Activated gamma-delta T cell (primary cell): ENCODE measurements around the gene MAPK13.
"Not testable (repeated sequence)": the region's sequence is repeated elsewhere in the genome, so short reads cannot be mapped to it uniquely, and the experiment has no call there.

ENCODE experiments used
- DNase-seq: peaks from one replicate; lab custom pipeline; 2025; lab: John Stamatoyannopoulos, UW

The MAPK13 gene

DNA sequence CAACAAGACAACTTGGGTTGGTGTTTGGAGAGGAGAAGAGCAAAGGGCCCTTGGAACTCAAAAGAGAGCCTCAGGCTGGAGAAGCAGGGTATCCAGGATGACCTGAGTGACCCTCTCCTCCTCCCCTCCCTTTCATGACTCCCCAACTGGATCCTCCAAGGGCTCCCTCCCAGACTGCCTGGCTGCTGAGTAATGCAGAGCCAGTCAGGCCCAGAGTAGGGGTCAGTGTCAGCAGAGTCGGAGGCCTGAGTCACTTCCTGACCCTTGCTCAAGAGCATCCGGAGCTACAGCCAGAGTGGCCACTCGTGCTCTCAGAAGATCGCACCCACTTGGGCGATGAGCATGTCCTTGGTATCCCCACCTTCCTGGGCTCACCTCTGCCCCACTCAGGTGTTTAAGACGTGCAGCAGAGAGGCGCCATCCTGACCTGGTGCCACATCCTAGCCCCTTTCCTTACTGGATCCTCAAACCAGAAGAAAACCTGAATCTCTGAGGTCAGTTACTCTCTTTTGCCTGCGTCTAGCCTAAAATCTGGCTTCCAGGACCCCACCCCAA is 2.8 kb upstream of the MAPK13 start:
- no peak for DNase-seq

DNA sequence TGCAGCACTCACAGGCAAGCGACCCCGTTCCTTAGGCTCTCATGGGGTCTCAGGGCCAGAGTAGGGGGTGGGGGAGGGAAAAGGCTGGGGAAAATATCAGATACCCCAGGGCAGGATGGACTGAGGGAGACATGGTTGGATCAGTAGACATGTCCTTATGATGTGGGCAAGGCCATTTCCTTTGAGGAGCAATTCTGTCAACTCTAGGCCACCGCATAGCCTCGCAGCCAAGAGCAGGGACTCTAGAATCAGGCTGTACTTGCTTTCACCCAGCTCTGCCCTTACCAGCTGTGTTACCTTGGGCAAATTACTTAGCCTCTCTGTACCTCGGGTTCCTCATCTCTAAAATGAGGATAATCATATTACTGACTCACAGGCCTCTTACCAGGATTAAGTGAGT is 2.2 kb upstream of the MAPK13 start:
- DNase-seq: no peak

DNA sequence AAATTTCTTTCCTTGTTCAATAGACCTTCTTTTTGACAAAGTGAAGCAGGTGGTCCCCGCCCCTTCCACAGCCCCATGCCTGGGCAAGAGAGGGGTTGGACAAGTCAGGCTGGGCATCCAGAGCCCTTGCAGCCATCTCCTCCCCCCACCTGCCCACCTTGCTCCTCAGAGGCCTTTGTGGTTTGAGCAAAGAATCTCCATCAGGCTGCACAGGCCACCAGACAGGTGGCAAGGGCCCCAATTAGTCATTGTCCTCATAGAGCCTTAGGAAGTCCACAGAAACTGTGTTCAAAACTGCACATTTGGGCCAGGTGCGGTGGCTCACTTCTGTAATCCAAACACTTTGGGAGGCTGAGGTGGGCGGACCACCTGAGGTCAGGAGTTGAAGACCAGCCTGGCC is 1.5 kb upstream of the MAPK13 start:
- DNase-seq: no peak

DNA sequence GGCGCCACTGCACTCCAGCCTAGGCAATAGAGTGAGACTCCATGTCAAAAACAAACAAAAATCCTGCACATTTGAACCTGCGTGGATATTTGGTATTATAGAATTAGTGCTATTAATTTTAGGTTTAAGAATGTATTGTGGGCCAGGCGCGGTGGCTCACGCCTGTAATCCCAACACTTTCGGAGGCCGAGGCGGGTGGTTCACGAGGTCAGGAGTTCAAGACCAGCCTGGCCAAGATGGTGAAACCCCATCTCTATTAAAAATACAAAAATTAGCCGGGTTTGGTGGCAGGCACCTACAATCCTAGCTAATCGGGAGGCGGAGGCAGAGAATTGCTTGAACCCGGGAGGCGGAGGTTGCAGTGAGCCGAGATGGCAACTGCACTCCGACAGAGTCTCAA is 979 bp upstream of the MAPK13 start:
- not testable (repeated sequence) for DNase-seq

DNA sequence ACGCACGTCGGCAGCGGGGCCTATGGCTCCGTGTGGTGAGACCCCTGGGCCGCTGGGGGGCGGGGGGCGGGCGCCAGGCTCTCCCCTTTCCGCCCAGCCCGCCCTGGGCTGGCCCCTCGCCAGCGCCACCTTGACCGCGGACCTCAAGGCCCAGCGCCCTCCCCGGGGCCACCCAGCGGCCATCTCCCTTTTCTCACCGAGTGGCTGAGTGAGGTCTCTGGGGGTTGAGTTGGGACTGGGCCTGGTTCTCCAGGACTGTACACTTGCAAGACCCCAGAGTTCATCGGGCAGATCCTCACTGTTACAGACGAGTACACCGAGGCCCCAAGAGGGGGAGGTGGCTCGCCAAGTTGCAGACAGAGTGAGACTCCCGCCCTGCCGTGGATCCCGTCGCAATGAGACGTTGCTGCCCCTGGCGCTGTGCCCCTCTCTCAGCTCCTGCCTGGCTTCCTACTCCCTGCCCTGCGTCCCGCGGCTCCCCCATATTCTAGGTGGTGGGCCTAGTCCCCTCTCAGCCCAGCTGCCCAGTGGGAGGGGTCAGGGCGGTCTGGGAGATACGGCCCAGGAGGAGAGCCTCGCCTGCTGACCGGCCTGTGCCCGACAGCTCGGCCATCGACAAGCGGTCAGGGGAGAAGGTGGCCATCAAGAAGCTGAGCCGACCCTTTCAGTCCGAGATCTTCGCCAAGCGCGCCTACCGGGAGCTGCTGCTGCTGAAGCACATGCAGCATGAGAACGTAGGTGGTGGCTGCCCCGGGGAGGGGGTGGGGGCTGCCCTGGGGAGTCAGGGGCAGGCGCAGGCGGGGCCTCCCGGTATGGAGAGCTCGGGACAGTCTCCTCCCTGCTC is 576 bp downstream of the MAPK13 start:
- DNase-seq: peak; percentile 63

DNA sequence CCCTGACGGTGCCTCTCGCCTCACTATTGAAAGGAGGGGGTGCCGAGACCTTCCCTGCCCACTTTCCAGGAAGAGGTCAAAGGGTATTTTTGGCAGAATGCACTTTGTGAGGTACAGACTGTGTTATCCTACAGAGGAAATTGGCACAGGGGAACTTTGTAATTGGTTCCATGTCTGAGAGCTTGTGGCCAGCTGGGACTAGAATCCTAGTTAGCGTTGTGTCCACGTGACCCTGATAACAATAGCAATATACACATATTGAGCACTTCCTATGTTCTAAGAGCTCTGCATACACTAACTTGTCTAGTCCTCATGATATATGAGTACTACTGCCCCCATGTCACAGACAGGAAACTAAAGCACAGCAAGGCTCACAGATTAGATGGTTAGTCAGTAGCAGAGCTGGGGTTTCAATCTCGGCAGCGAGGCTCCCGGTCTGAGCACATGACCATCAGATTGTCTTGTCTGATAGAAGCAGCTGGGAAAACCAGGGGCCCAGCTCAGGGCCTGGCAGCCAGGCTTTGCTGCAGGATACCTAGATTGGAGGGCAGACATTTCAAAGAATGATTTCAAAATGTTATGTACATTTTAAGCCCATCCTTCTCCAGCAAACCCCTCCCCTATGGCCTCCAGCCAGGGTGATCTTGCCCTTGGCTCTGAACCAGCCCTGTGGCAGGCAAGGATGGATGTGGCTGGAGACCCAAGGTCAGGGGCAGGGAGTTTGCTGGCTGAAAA is 1.4 kb downstream of the MAPK13 start:
- no peak for DNase-seq

DNA sequence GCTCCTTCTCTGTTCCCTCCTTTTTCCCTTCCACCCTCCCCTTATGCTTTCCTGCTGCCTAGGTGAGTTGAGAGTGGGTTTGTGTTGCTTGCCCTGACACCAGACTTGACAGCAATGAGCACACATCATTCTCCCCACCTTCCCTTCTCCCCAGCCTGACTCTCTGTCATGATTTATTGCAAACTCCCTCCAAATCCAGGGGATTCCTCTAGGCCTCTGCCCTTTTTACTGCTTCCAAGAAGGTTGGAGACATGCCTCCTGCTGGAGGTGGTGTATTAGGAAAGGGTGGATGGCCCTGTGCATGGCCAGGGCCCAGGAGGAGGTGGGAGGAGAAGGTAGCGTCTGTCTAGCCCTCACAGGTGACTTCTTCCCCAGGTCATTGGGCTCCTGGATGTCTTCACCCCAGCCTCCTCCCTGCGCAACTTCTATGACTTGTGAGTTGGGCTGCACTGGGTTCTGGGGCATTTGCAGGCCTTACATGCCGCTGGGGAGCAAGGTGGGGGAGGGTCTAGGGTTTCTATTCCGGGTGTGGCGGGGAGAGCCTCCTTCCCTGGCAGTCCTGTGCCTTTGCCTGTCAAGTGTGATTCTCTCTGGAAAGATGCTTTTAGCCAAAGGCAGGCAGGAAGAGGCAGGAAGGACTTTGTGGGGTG is 2.1 kb downstream of the MAPK13 start:
- no peak for DNase-seq

DNA sequence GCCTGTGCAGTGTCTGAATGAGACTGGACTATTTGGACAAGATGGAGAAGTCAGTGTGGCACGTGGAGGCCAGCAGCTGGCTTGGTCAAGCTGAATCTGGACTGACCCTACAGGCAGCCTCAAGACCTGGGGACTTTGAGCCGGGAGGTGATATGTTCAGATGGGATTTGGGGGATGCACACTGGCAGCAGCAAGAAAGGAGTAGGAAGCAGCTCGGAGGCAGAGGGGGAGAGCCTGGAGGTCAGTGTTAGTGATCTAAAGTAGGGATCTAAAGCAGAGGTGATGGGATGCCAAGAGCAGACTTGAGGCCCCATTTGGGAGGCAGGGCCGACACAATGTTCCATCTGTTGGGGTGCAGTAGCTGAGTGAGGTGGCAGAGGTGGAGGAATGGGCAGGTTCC is 2.8 kb downstream of the MAPK13 start:
- DNase-seq: no peak

DNA sequence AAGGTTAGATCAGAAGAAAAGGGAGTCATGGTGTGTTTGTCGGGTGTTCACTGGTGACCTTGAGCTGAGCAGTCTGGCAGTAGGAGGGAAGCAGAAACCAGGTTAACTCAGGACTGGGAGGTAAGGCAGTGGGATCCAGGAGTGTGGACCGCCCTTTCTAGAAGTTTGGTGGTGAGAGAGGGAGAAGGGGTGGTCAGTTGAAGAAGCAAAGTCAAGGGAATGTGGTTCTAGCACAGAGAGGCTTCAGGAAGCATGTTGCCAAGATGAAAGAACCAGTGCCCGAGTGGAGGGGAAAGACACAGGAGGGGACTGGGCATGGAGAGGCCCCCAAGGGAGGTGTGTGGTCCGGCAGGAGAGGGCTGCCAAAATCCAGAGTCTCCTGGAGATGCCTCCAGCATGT is 3.6 kb downstream of the MAPK13 start:
- no peak for DNase-seq

DNA sequence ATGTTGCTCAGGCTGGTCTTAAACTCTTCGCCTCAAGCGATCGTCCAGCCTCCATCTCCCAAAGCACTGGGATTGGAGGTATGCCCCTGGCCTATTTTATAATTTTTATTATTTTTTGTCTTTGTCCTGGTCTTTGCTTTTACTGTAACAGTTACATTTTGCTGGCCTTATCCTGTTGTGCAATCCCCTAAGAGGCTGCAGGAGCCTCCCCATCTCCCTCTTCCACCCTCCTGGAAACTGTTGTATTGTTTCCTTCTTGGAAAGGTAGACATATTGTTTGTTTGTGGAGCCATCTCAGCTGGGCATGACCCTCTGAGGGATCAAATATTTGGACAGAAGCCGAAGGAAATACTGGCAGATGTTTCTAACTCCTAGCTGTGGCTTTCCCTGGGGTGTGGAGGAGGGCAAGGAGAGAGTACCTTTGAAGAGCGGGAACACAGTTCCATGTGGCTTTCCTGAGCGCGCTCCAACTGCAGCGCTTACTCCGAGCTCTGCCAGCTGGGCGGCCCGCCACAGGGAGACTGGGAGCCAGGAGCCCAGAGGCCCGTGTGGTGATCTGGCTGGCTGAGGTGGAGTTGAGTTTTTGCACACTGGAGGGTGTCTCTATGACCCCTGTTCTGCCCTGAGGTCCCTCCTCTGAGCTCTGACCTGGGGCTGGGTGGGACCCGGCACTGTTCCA is 4.9 kb downstream of the MAPK13 start:
- no peak for DNase-seq

DNA sequence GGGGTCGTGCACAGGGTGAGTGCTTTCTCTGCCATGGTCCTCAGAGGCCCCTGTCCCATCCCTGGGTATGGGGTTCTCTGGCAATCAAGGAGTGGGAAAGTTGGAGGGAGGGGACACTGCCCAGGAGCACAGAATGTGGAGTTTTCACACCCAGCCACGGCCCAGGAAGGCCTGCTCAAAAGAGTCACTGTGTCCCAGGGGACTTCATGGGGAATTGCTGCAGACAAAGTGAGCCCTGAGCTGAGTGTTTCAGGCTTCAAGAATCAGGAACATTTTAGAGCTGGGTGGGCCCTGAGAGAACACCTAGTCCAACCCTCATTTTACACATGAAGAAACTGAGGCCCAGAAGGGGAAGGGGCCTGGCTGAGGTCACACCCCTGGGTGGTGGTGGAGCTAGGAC is 5.7 kb downstream of the MAPK13 start:
- DNase-seq: no peak

DNA sequence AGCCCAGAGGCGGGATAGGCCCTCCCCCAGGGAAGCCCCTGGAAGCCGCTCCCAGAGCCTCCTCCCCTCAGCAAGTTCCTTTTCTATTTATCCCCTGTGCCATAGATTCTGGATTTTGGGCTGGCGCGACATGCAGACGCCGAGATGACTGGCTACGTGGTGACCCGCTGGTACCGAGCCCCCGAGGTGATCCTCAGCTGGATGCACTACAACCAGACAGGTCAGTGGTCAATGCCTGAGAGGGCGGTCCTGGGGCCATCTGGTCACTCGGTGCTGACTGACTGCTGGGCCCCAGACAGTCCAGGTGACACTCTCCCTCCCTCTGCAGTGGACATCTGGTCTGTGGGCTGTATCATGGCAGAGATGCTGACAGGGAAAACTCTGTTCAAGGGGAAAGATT is 6.2 kb downstream of the MAPK13 start:
- DNase-seq: no peak

DNA sequence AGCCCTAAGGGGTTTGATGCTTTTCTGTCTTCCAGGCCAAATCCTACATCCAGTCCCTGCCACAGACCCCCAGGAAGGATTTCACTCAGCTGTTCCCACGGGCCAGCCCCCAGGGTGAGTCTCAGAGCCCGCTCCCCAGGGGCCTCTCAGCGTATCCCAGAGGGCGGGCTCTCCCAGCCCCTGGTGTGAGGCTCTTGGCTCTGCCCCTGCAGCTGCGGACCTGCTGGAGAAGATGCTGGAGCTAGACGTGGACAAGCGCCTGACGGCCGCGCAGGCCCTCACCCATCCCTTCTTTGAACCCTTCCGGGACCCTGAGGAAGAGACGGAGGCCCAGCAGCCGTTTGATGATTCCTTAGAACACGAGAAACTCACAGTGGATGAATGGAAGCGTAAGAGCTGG is 8.4 kb downstream of the MAPK13 start:
- DNase-seq: no peak

DNA sequence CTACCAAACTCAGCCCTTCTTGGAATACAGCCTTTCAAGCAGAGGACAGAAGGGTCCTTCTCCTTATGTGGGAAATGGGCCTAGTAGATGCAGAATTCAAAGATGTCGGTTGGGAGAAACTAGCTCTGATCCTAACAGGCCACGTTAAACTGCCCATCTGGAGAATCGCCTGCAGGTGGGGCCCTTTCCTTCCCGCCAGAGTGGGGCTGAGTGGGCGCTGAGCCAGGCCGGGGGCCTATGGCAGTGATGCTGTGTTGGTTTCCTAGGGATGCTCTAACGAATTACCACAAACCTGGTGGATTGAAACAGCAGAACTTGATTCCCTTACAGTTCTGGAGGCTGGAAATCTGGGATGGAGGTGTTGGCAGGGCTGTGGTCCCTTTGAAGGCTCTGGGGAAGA is 9.1 kb downstream of the MAPK13 start:
- DNase-seq: no peak

DNA sequence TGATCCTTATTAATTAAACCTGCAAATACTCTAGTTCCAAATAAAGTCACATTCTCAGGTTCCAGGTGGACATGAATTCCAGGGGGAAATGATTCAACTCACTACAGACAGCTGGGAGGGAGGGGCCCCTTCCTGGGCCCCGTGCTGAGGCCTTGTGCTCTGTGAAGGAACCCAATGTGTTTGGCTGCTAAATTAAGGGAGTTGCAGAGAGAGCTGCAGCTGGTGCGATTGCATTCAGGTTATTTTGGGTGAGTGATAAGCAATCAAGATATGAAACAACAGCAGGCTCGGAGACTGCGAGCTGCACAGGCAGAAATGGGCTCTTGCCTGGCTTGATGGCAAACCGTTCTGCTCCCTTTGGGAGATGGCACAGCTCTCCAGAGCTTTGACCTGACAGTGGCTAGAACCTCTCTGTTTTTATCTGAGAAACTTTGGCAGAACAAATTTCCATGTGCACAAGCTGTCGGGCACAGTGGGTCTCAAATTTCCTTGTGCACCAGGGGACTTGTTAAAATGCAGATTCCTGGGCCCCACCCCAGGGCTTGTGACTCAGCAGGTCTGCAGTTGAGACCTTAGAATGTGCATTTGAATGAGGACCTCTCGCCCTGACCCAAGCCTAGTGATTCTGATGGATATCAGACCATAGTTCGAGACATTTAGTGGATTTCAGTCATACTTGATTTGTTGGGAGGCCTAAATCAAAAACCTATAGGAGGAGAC is 9.8 kb downstream of the MAPK13 start:
- DNase-seq: no peak

DNA sequence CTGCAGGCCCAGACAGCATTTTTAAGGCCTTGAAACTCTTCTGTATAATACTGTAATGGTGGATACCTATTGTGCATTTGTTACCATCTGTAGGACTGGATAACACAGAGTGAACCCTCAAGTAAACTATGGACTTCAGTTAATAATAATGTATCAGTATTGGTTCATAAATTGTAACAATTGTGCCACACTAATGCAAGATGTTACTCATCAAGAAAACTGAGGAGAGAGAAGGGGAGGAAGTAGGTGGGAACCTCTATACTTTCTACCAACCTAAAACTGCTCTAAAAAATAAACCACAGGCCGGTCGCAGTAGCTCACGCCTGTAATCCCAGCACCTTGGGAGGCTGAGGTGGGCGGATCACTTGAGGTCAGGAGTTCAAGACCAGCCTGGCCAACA is 10.8 kb downstream of the MAPK13 start:
- DNase-seq: no peak

DNA sequence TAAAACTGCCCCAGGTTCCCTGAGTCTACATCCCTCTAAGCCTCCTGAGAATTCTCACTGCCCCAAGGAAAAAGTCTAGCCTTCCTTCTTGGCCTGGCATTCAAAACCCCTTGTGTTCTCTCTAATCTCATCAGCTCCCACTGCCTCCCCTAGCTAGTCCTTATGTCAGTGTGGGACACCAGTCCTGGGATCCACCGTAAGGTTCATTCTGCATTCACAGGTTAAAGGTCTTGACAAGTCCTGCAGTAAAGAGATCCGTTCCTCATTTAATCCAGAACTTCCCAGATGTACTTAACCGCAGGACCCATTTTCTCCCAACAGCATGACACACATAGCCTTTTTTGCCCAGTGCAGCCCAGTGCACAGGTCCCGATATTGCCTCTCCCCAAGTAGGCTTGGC is 11.6 kb downstream of the MAPK13 start:
- DNase-seq: no peak

DNA sequence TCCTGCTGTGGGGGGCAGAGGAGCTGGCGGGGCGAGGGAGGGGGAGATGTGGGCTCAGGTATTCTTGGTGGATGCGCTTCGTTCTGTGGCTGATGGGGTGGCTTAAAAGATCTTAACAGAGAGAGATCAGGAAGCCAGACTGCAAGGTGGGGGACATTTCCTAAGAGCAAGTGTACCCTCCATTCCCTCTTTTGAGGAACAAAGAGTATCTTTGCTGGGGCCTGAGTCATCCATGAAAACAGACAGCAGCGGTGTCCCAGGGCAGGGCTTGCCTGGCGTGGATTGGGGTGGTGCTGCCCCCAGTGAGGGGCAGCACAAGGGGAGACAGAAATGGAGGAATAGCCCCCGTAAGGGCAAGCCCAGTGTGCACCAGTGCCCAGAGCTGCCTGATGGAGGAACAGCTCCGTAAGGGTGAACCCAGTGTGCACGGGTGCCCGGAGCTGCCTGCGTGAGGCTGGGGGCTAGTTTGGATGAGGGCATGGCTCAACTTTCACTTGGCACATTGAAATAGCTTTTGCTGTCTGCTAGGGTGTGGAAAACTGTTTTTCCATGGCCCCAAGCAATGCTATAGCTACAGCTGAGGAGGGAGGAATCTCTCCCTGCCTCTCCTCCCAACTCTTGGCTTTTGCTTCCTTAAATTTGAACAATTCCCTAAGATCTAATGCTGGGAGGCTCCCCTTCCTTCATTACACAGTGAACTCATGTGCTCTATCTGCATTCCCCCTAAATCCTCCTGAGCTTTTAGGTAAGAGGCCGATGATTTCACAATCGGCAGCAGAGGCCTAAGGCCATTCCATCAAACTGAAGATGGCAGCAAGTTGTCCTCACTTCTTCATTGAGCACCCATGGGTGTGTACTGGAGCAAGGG is 12.9 kb downstream of the MAPK13 start:
- DNase-seq: no peak

DNA sequence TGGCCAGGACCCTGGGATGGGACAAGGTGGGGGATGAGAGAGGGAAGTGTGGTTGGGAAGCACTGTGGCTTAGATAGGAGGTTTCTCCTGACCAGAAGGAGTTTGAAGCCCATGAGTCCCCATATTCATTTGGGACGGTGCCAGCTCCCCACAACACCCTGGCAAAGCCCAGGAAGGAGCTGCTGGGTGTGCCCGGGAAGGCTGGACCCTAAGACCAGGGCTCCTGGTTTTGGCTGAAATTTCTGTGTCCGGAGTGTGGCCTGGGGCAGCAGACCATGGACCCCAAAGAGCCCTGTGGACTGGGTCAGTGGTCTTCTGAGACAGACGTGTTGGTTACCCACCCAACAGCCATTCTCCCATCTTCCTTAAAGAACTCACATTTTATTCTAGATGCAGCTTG is 15.2 kb downstream of the MAPK13 start:
- DNase-seq: no peak

DNA sequence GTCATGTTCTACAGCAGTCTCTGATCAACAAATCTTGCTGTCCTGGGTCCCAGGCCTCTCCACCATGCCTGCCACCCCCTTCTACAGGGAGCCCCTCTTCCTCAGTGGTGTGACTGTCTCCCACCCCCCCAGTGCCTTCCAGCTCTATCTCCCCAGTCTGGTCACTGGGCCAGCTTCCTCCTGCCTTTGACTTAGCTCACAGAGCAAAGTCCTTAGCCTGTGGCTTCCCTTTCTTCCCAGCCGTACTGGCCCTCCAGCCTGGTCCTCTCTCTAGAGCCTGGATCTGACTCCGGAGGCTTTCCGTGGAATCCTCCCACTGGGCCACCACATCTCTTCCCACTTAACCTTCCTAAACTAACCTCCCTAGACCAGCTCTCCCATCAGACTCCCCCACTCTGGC is 17.0 kb downstream of the MAPK13 start:
- DNase-seq: no peak
